Measurements from ENCODE around the gene HLA-F. TPM values are rescaled to one million over a fixed set of nuclear protein-coding genes. Genes with fewer than 3 reads are reported as not detected.

Gene HLA-F
- total RNA-seq, 2 donors from 2014 or later: 0.48 to 3.9 TPM

GRCh38 chr6:29746846-29747687 is 23.8 kb downstream of the HLA-F start:
- Mint-ChIP-seq H3K4me3 (no peak overlapping the region), H3K27ac (no peak overlapping the region), H3K36me3 (ENCODE audit: low read depth) (no peaks in the 10 kb centered on the region), H3K9me3 (no peaks in the 10 kb centered on the region), H3K27me3 (ENCODE audit: insufficient read depth) (peaks cover 70% of the 10 kb centered on the region), H3K4me1 (peaks cover 6% of the 10 kb centered on the region)
- TF ChIP-seq CTCF (conservative IDR thresholded peaks at IDR 0.05): no peak
- Histone ChIP-seq H3K9me3 (ENCODE audit: control insufficient read depth, low read length) (no peaks in the 10 kb centered on the region), H3K4me1 (ENCODE audit: control insufficient read depth, insufficient read depth, low read length) (no peaks in the 10 kb centered on the region), H3K9ac (ENCODE audit: extremely low read depth, low read length, poor library complexity, severe bottlenecking) (no peak overlapping the region), H3K27me3 (ENCODE audit: control insufficient read depth, insufficient read depth, low read length, poor library complexity, severe bottlenecking) (peaks cover 63% of the 10 kb centered on the region), H3K4me3 (ENCODE audit: low read length) (no peak overlapping the region), H3K36me3 (ENCODE audit: control insufficient read depth, insufficient read depth, low read length) (no peaks in the 10 kb centered on the region), H3K27ac (ENCODE audit: low read depth, low read length) (no peak overlapping the region)
- DNase-seq: no peak
- WGBS, 2 experiments (ENCODE audit: insufficient coverage in 1 of 2, insufficient read length in 1 of 2): 81 to 87% methylated on average over 7 to 16 of the region's 16 CpGs

- Histone ChIP-seq H3K4me3 (ENCODE audit: low read length) (peak overlapping the region; percentile 76), H3K9me3 (ENCODE audit: control insufficient read depth, low read length) (no peaks in the 10 kb centered on the region), H3K27me3 (ENCODE audit: control insufficient read depth, insufficient read depth, low read length, poor library complexity, severe bottlenecking) (peaks cover 70% of the 10 kb centered on the region), H3K36me3 (ENCODE audit: control insufficient read depth, insufficient read depth, low read length) (no peaks in the 10 kb centered on the region), H3K27ac (ENCODE audit: low read depth, low read length) (no peak overlapping the region), H3K9ac (ENCODE audit: extremely low read depth, low read length, poor library complexity, severe bottlenecking) (no peak overlapping the region), H3K4me1 (ENCODE audit: control insufficient read depth, insufficient read depth, low read length) (no peaks in the 10 kb centered on the region)
- Mint-ChIP-seq H3K36me3 (ENCODE audit: low read depth) (no peaks in the 10 kb centered on the region), H3K27me3 (ENCODE audit: insufficient read depth) (peaks cover 75% of the 10 kb centered on the region), H3K9me3 (no peaks in the 10 kb centered on the region), H3K4me1 (peaks cover 8% of the 10 kb centered on the region), H3K27ac (no peak overlapping the region), H3K4me3 (peak overlapping the region; percentile 61)
- peak; percentile 43 for DNase-seq
- 78 to 83% methylated on average over 4 to 8 of the region's 8 CpGs for WGBS, 2 experiments (ENCODE audit: insufficient coverage in 1 of 2, insufficient read length in 1 of 2)
- TF ChIP-seq CTCF (conservative IDR thresholded peaks at IDR 0.05): no peak
These were observed 24.5 kb downstream of the HLA-F start for GRCh38 chr6:29747688-29748250.

DNA sequence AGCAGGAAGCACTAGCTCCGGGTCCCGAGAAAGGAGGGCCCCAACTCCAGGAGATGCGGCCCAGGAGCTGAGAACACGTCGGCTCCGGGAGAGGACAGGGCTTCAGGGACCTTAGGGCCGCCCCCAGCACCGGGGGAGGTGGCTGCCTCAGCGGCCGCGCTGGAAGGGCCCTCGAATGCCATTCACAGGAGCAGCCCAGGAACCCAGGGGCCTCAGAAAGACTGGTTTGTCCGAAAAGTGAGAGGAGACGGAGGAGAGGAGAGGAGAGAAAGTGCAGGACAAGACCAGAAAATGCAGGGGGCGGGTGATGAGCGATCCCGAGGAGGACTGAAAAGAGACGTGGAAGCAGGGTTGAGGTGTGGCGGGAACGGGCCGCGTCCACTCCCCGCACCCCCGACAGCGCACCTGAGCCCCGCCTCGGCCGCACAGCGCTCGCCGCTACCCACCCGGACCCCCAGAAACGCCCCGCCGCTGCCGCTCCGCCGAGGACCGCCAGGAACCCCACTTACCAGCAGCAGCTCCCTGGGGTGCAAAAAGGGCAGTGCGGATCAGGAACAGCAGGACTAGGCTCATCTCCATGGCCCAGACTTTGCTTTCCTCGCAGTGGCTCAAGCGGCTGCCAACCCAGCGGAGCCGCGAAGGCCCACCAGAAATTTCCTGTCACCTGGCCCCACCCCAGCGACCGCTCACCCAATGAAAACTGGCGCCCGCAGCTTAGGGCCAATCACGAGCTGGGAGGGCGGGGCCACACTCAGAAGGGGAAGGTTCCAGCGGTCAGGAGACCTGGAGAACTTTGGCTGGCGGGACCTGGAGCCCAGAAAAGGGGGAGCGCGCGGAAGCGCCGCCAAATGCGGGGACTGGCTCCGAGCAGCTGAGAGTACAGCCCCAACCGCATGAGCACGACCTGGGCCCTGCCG is 25.4 kb downstream of the HLA-F start:
- no peaks in the 10 kb centered on the region for H3K4me1 ChIP-seq (ENCODE audit: control insufficient read depth, insufficient read depth, low read length)
- H3K9me3 Mint-ChIP-seq: no peaks in the 10 kb centered on the region
- H3K9me3 ChIP-seq (ENCODE audit: control insufficient read depth, low read length): no peaks in the 10 kb centered on the region
- peak overlapping the region; percentile 76 for H3K4me3 ChIP-seq (ENCODE audit: low read length)
- peaks cover 8% of the 10 kb centered on the region for H3K4me1 Mint-ChIP-seq
- no peak overlapping the region for H3K27ac ChIP-seq (ENCODE audit: low read depth, low read length)
- H3K36me3 Mint-ChIP-seq (ENCODE audit: low read depth): no peaks in the 10 kb centered on the region
- H3K27ac Mint-ChIP-seq: no peak overlapping the region
- 2 to 3% methylated on average over 24 to 63 of the region's 63 CpGs for WGBS, 2 experiments (ENCODE audit: insufficient coverage in 1 of 2, insufficient read length in 1 of 2)
- no peaks in the 10 kb centered on the region for H3K36me3 ChIP-seq (ENCODE audit: control insufficient read depth, insufficient read depth, low read length)
- peak overlapping the region; percentile 61 for H3K4me3 Mint-ChIP-seq
- H3K9ac ChIP-seq (ENCODE audit: extremely low read depth, low read length, poor library complexity, severe bottlenecking): no peak overlapping the region
- peaks cover 78% of the 10 kb centered on the region for H3K27me3 Mint-ChIP-seq (ENCODE audit: insufficient read depth)
- H3K27me3 ChIP-seq (ENCODE audit: control insufficient read depth, insufficient read depth, low read length, poor library complexity, severe bottlenecking): peaks cover 71% of the 10 kb centered on the region
- no peak for TF ChIP-seq CTCF (conservative IDR thresholded peaks at IDR 0.05)
- DNase-seq: peak; percentile 99
